ENCODE measurements around the gene DNAH17.
A peak's percentile ranks its signal among the peaks of the same experiment; 100 is the strongest.

The DNAH17 gene

GRCh38 chr17:78427140-78427539, 150.1 kb downstream of the DNAH17 start:
- DNase-seq, result no peak

- no peak for DNase-seq
Measured at GRCh38 chr17:78426293-78426879, 150.8 kb downstream of the DNAH17 start.

GRCh38 chr17:78425429-78425828, 151.8 kb downstream of the DNAH17 start:
- DNase-seq, result no peak

- peak in 1 of 3 experiments; percentile 53 for DNase-seq
Measured at GRCh38 chr17:78423961-78424675, 153.1 kb downstream of the DNAH17 start.

- DNase-seq, result no peak
Measured at GRCh38 chr17:78422872-78423588, 154.2 kb downstream of the DNAH17 start.

- no peak for DNase-seq
Measured at GRCh38 chr17:78422267-78422605, 155.0 kb downstream of the DNAH17 start.

GRCh38 chr17:78421534-78422266, 155.5 kb downstream of the DNAH17 start:
- DNase-seq, result peak; percentile 37 to 75 (median 71)

- no peak for DNase-seq
Measured at GRCh38 chr17:78421084-78421533, 156.1 kb downstream of the DNAH17 start.

- DNase-seq, result no peak
Measured at GRCh38 chr17:78419970-78420815, 157.0 kb downstream of the DNAH17 start.

GRCh38 chr17:78418326-78419026, 158.7 kb downstream of the DNAH17 start:
- peak in 1 of 3 experiments; percentile 11 for DNase-seq

- no peak for DNase-seq
Measured at GRCh38 chr17:78417531-78417909, 159.7 kb downstream of the DNAH17 start.

- DNase-seq, result peak in 1 of 3 experiments; percentile 64
Measured at GRCh38 chr17:78416791-78417530, 160.2 kb downstream of the DNAH17 start.

- peak in 1 of 3 experiments; percentile 20 for DNase-seq
Measured at GRCh38 chr17:78415821-78416711, 161.1 kb downstream of the DNAH17 start.

GRCh38 chr17:78414178-78415162, 162.7 kb downstream of the DNAH17 start:
- no peak for DNase-seq

- DNase-seq, result peak in 2 of 3 experiments; percentile 24 to 28
Measured at GRCh38 chr17:78412403-78412802, 164.8 kb downstream of the DNAH17 start.

- no peak for DNase-seq
Measured at GRCh38 chr17:78411241-78411857, 165.8 kb downstream of the DNAH17 start.

- peak; percentile 75 to 94 (median 78) for DNase-seq
Measured at GRCh38 chr17:78409191-78409928, 167.8 kb downstream of the DNAH17 start.

All from NCI-H1417 (cell line).